Right atrium auricular region (tissue), 2 donors: ENCODE measurements around the gene PCYT1A. TPM values are rescaled to one million over a fixed set of nuclear protein-coding genes. Genes with fewer than 3 reads are reported as not detected.

Experiments
- DNase-seq: peaks from one replicate; pipeline ENCODE4 v3.0.0-alpha.2; 2019; ENCODE audit warnings: low spot score
- H3K27ac ChIP-seq, 2 donors: fragments of 200-600 bp; sonication (generic); 1 replicate in 1 of 2; 2 replicates in 1 of 2; pipeline ENCODE4 v1.5.1; 2016 to 2019
- H3K27me3 ChIP-seq, 2 donors: fragments of 200-600 bp; sonication (generic); one replicate each; pipeline versions ENCODE4 v1.5.1 to v1.6.0; 2017 to 2019
- H3K36me3 ChIP-seq: fragments of 200-600 bp; sonication (generic); one replicate; pipeline ENCODE4 v1.5.1; 2016
- H3K4me1 ChIP-seq, 2 donors: fragments of 200-600 bp; sonication (generic); one replicate each; pipeline versions ENCODE4 v1.5.1 to v1.6.0; 2017 to 2019
- H3K4me3 ChIP-seq, 2 donors: fragments of 200-600 bp; sonication (generic); 1 replicate in 1 of 2; 2 replicates in 1 of 2; pipeline ENCODE4 v1.5.1; 2017 to 2019; ENCODE audit warnings: mild to moderate bottlenecking in 1 of 2, moderate library complexity in 1 of 2
- H3K9me3 ChIP-seq, 2 donors: fragments of 200-600 bp; sonication (generic); one replicate each; pipeline ENCODE4 v1.5.1; 2019
- CTCF ChIP-seq, 2 donors: fragments of 200-600 bp; sonication (generic); IDR thresholded peaks; one replicate each; pipeline ENCODE4 v1.5.1; 2019; ENCODE audit warnings: antibody characterized with exemption in 2 of 2
- total RNA-seq, 2 donors: library from RNA; depleted of rRNA; stranded (reverse); fragments of >200 nt; gene quantifications; one replicate each; pipeline ENCODE4 v1.1.0, GENCODE V29; 2016

The PCYT1A gene
- total RNA-seq, 2 donors from 2014 or later: 89.0 to 135 TPM

GRCh38 chr3:196237203-196237602, 50.3 kb downstream of the PCYT1A start:
- H3K4me1 ChIP-seq: no peaks in the 10 kb centered on the region
- TF ChIP-seq CTCF (IDR thresholded peaks at IDR 0.05): no peak
- no peak for DNase-seq
- H3K36me3 ChIP-seq: peaks cover 45% of the 10 kb centered on the region
- H3K27ac ChIP-seq: no peak overlapping the region
- H3K9me3 ChIP-seq: no peaks in the 10 kb centered on the region
- no peaks in the 10 kb centered on the region for H3K27me3 ChIP-seq
- no peak overlapping the region for H3K4me3 ChIP-seq

GRCh38 chr3:196236223-196236622, 51.3 kb downstream of the PCYT1A start:
- no peak overlapping the region for H3K27ac ChIP-seq
- no peak for DNase-seq
- H3K36me3 ChIP-seq: peaks cover 35% of the 10 kb centered on the region
- no peak overlapping the region for H3K4me3 ChIP-seq
- TF ChIP-seq CTCF (IDR thresholded peaks at IDR 0.05): no peak
- H3K27me3 ChIP-seq: no peaks in the 10 kb centered on the region
- no peaks in the 10 kb centered on the region for H3K4me1 ChIP-seq
- no peaks in the 10 kb centered on the region for H3K9me3 ChIP-seq

- Histone ChIP-seq H3K9me3 (no peaks in the 10 kb centered on the region), H3K4me3 (no peak overlapping the region), H3K36me3 (peaks cover 32% of the 10 kb centered on the region), H3K4me1 (no peaks in the 10 kb centered on the region), H3K27me3 (no peaks in the 10 kb centered on the region), H3K27ac (no peak overlapping the region)
- no peak for DNase-seq
- TF ChIP-seq CTCF (IDR thresholded peaks at IDR 0.05): no peak
Observed at GRCh38 chr3:196235452-196236122, 51.9 kb downstream of the PCYT1A start.

- peaks cover 13% of the 10 kb centered on the region for H3K36me3 ChIP-seq
- H3K4me3 ChIP-seq: no peak overlapping the region
- TF ChIP-seq CTCF (IDR thresholded peaks at IDR 0.05): no peak
- H3K27me3 ChIP-seq: no peaks in the 10 kb centered on the region
- H3K4me1 ChIP-seq: peaks cover 0 to 4% of the 10 kb centered on the region in 2 donors
- no peak overlapping the region for H3K27ac ChIP-seq
- no peaks in the 10 kb centered on the region for H3K9me3 ChIP-seq
- DNase-seq: no peak
Observed at GRCh38 chr3:196232882-196233251, 54.7 kb downstream of the PCYT1A start.

GRCh38 chr3:196232154-196232881, 55.2 kb downstream of the PCYT1A start:
- no peak overlapping the region for H3K4me3 ChIP-seq
- H3K27me3 ChIP-seq: no peaks in the 10 kb centered on the region
- no peak for TF ChIP-seq CTCF (IDR thresholded peaks at IDR 0.05)
- no peak overlapping the region for H3K27ac ChIP-seq
- peaks cover 7% of the 10 kb centered on the region for H3K36me3 ChIP-seq
- H3K4me1 ChIP-seq: peaks cover 0 to 10% of the 10 kb centered on the region in 2 donors
- H3K9me3 ChIP-seq: no peaks in the 10 kb centered on the region
- no peak for DNase-seq
